Pancreas (tissue), 10 donors: ENCODE measurements around the gene SFRP5. TPM values are rescaled to one million over a fixed set of nuclear protein-coding genes. Genes with fewer than 3 reads are reported as not detected.

Experiments used
- ATAC-seq, 4 donors: fragments of 200-7000 bp; cut with Tn5 transposase; one replicate each; pipeline versions ENCODE4 v1.8.0 to v1.9.1; 2020; ENCODE audit warnings: mild to moderate bottlenecking in 4 of 4, moderate library complexity in 4 of 4
- DNase-seq, 6 donors: peaks; one replicate each; pipeline ENCODE4 v3.0.0-alpha.2; 2020
- FAIRE-seq: peaks from 2 replicates; lab custom pipeline; 2012; peaks lifted over from hg19 to GRCh38; lab: Jason Lieb, UNC
- H3K27ac ChIP-seq, 4 donors: fragments of 200-600 bp; sonication (generic); 1 replicate in 3 of 4; 2 replicates in 1 of 4; pipeline versions ENCODE4 v1.5.0 to v1.8.0; 2020
- H3K27me3 ChIP-seq, 4 donors: fragments of 200-600 bp; one replicate each; pipeline ENCODE4 v1.8.0; 2021
- H3K36me3 ChIP-seq, 3 donors: fragments of 200-600 bp; sonication (generic) in 1 of 3; one replicate each; pipeline versions ENCODE4 v1.5.0 to v1.8.0; 2020 to 2021
- H3K4me1 ChIP-seq, 3 donors: fragments of 200-600 bp; one replicate each; pipeline ENCODE4 v1.8.0; 2021
- H3K4me3 ChIP-seq, 4 donors: fragments of 200-600 bp; sonication (generic) in 2 of 4; one replicate each; pipeline versions ENCODE4 v1.5.0 to v1.8.0; 2020 to 2021
- H3K9me3 ChIP-seq, 4 donors: fragments of 200-600 bp; one replicate each; pipeline ENCODE4 v1.8.0; 2021
- CTCF ChIP-seq, 4 donors: fragments of 200-600 bp; sonication (generic) in 3 of 4; IDR thresholded peaks; one replicate each; pipeline versions ENCODE4 v1.5.0 to v1.8.0; 2021; ENCODE audit warnings: antibody characterized with exemption in 4 of 4
- WGBS, 2 donors: extraction: QIAGEN DNeasy Blood & Tissue Kit; methylation state at CpG; one replicate each; pipeline ENCODE4 v1.1.7; 2013; 5-methylcytosine and 5-hydroxymethylcytosine counted together
- intact Hi-C, 3 donors: fragments of 100-400 bp; cut with DNase I; formaldehyde crosslinking; loops; one replicate each; pipeline versions ENCODE4 v1.11.1 to v1.14.2; 2022
- polyA plus RNA-seq, 2 donors: library from polyadenylated mRNA; stranded (reverse); fragments of 200-250 nt; gene quantifications; one replicate each; pipeline ENCODE4 v1.2.3, GENCODE V29; 2013
- total RNA-seq, 6 donors: library from RNA; stranded (reverse); fragmentation: NEBNext Ultra II Directional in 4 of 6; extraction: Animal tissue kit (Norgen Biotek cat#: 25700) in 4 of 6; gene quantifications; one replicate each; pipeline versions ENCODE4 v1.2.1 to v1.2.4, GENCODE V29; 2021 to 2023
- donor health status: healthy with polysubstance abuse.
- donor health status: DM: no; HTN: no; CAD: no; lungs with moderate emphysema.
- donor health status: DM: no; HTN: no; CAD: no.
- donor health status: control.
- donor health status: control.
- donor health status: Bipolar disorder and iron deficiency.
- donor health status: DM: yes; HTN: yes; CAD: no.
- donor health status: DM: no; HTN: no; CAD: no.
- donor health status: DM: no; HTN: no; CAD: no.
- donor health status: DM: yes; HTN: yes; CAD: no.

Gene SFRP5
- total and polyA plus RNA-seq, 8 donors, result 59.8 to 180 (median 78.5) TPM

- ATAC-seq, result no peak
- DNase-seq, result no peak
- TF ChIP-seq CTCF (IDR thresholded peaks at IDR 0.05), result no peak
- Histone ChIP-seq H3K4me3 (no peak overlapping the region), H3K9me3 (no peaks in the 10 kb centered on the region), H3K27ac (no peak overlapping the region), H3K4me1 (no peaks in the 10 kb centered on the region), H3K27me3 (no peaks in the 10 kb centered on the region), H3K36me3 (no peaks in the 10 kb centered on the region)
- intact Hi-C loops, result no loop called here
- WGBS, 2 donors, result 85 to 87% methylated on average over 6 of the region's 6 CpGs
- no peak for FAIRE-seq
Measured at GRCh38 chr10:97805949-97806348, 34.1 kb upstream of the SFRP5 start.

- no peak for TF ChIP-seq CTCF (IDR thresholded peaks at IDR 0.05)
- H3K27ac ChIP-seq, result no peak overlapping the region
- no peaks in the 10 kb centered on the region for H3K4me1 ChIP-seq
- FAIRE-seq (no peak), ATAC-seq (no peak), DNase-seq (no peak)
- 68 to 80% methylated on average over 12 of the region's 12 CpGs for WGBS, 2 donors
- H3K9me3 ChIP-seq, result no peaks in the 10 kb centered on the region
- intact Hi-C loops, result no loop called here
- H3K27me3 ChIP-seq, result no peaks in the 10 kb centered on the region
- H3K4me3 ChIP-seq, result no peak overlapping the region
- no peaks in the 10 kb centered on the region for H3K36me3 ChIP-seq
Measured at GRCh38 chr10:97805096-97805884, 33.5 kb upstream of the SFRP5 start.

GRCh38 chr10:97801422-97801821 is 29.6 kb upstream of the SFRP5 start:
- Histone ChIP-seq H3K4me3 (no peak overlapping the region), H3K4me1 (no peaks in the 10 kb centered on the region), H3K36me3 (no peaks in the 10 kb centered on the region), H3K27me3 (no peaks in the 10 kb centered on the region), H3K27ac (no peak overlapping the region), H3K9me3 (no peaks in the 10 kb centered on the region)
- 59 to 67% methylated on average over 5 of the region's 5 CpGs for WGBS, 2 donors
- TF ChIP-seq CTCF (IDR thresholded peaks at IDR 0.05), result no peak
- intact Hi-C loops, result no loop called here
- FAIRE-seq, result no peak
- no peak for DNase-seq
- ATAC-seq, result no peak

GRCh38 chr10:97800474-97800873 is 28.7 kb upstream of the SFRP5 start:
- H3K4me3 ChIP-seq, result no peak overlapping the region
- H3K27ac ChIP-seq, result no peak overlapping the region
- ATAC-seq (no peak), FAIRE-seq (no peak), DNase-seq (no peak)
- TF ChIP-seq CTCF (IDR thresholded peaks at IDR 0.05), result no peak
- intact Hi-C loops, result no loop called here
- H3K27me3 ChIP-seq, result no peaks in the 10 kb centered on the region
- no peaks in the 10 kb centered on the region for H3K36me3 ChIP-seq
- no peaks in the 10 kb centered on the region for H3K4me1 ChIP-seq
- H3K9me3 ChIP-seq, result no peaks in the 10 kb centered on the region
- 90 to 92% methylated on average over 9 of the region's 9 CpGs for WGBS, 2 donors

- no peak overlapping the region for H3K27ac ChIP-seq
- H3K4me1 ChIP-seq, result no peaks in the 10 kb centered on the region
- ATAC-seq (no peak), FAIRE-seq (no peak), DNase-seq (no peak)
- no peak for TF ChIP-seq CTCF (IDR thresholded peaks at IDR 0.05)
- 94 to 96% methylated on average over 1 of the region's 1 CpG for WGBS, 2 donors
- no peaks in the 10 kb centered on the region for H3K27me3 ChIP-seq
- H3K4me3 ChIP-seq, result no peak overlapping the region
- H3K9me3 ChIP-seq, result no peaks in the 10 kb centered on the region
- intact Hi-C loops, result loop anchor here in 1 of 3 donors (10.0 kb wide), 1 partner anchor 66 kb away; no protein-coding TSS in a partner anchor
- H3K36me3 ChIP-seq, result no peaks in the 10 kb centered on the region
Measured at GRCh38 chr10:97798958-97799610, 27.3 kb upstream of the SFRP5 start.
